ENCODE data around the gene SPAG5.
A peak's percentile ranks its signal among the peaks of the same experiment; 100 is the strongest.

The SPAG5 gene

DNA sequence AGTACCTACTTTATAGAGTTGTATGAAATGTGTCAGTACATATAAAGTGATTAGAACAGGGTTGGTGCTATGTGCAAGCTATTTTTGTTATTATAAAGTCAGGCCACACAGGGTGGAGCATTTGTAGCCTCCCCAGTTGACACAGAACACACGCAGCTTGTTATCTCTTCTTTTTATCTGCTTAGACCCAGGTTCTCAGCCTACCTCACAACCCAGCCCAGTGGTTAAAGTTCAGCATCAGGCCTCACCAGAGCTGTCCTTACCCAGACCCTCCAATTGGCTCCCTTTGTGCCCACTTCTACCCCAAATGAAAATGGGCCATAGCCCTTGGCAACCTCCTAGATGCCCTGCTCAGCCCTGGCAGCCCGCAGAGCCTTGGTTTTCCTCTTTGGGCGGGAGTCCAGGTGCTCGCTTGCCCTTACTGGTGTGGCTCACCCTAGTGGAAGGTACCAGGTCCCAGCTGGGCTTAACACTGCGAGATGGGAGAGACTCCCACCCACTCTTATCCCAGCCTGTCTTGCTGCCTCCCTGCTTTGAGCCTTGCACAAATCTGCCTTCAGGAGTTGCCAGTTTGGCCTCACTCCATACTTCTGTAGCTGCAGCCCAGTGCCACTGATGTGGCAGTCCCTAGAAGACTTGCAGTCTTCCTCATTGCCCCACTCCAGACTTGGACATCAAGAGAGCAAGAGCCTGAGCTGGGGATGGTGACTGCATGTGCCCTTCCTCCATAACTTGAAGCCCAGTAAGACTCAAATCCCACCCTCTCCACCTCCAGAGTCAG is 26.4 kb downstream of the SPAG5 start:
- peak overlapping the region; percentile 95 for H3K4me3 ChIP-seq (ENCODE audit: low read depth, low read length)
- DNase-seq (ENCODE audit: low read depth): no peak
- TF ChIP-seq, protein P1, sequence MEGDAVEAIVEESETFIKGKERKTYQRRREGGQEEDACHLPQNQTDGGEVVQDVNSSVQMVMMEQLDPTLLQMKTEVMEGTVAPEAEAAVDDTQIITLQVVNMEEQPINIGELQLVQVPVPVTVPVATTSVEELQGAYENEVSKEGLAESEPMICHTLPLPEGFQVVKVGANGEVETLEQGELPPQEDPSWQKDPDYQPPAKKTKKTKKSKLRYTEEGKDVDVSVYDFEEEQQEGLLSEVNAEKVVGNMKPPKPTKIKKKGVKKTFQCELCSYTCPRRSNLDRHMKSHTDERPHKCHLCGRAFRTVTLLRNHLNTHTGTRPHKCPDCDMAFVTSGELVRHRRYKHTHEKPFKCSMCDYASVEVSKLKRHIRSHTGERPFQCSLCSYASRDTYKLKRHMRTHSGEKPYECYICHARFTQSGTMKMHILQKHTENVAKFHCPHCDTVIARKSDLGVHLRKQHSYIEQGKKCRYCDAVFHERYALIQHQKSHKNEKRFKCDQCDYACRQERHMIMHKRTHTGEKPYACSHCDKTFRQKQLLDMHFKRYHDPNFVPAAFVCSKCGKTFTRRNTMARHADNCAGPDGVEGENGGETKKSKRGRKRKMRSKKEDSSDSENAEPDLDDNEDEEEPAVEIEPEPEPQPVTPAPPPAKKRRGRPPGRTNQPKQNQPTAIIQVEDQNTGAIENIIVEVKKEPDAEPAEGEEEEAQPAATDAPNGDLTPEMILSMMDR (IDR thresholded peaks at IDR 0.05; ENCODE audit: control insufficient read depth, extremely low read depth, insufficient read depth): no peak

DNA sequence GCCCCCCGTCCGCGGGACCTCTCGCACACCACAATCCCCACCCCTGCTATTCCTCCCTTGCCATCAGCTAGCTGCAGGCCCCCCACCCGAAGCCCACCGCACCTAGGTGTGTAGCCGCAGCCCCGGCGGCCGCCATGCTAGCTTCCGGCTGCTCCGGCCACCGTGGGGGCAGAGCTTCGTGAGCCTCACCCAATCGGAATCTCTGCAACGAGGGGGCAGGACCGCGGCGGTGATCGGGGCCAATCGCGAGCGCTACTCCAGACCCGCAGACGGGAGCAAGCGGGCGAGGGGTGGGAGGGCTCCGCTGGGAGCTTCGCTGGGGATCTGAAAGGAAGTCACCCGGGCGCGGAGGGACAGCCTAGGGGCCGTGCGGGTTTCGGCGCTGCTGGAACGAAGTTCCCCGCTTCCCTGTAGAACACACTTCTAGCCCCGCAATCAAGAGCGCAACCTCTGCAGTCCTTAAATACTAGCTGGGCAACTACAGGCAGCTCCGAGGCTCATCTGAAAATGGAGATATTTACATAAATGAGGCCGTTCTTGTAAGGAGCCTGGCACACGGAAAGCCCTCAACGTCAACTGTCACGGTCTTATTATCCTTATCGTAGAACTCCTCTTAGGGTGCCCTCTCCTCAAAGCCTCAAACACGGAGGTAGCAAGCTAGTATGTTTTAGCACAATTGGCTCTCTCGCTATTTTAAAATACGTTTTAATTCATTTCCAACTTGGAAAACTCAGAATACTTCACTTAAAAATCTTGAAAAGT is 27.3 kb downstream of the SPAG5 start, which contains the start of gene PIGS:
TSS of gene PIGS (minus strand) at position 164 of the 762 bp plus-strand sequence. CDS start at position 136, 28 bp downstream.
- DNase-seq (ENCODE audit: low read depth): peak; percentile 82
- H3K4me3 ChIP-seq (ENCODE audit: low read depth, low read length): peak within 1 kb of the TSS; percentile 95
- TF ChIP-seq, protein P1 (IDR thresholded peaks at IDR 0.05; ENCODE audit: control insufficient read depth, extremely low read depth, insufficient read depth): no peak

DNA sequence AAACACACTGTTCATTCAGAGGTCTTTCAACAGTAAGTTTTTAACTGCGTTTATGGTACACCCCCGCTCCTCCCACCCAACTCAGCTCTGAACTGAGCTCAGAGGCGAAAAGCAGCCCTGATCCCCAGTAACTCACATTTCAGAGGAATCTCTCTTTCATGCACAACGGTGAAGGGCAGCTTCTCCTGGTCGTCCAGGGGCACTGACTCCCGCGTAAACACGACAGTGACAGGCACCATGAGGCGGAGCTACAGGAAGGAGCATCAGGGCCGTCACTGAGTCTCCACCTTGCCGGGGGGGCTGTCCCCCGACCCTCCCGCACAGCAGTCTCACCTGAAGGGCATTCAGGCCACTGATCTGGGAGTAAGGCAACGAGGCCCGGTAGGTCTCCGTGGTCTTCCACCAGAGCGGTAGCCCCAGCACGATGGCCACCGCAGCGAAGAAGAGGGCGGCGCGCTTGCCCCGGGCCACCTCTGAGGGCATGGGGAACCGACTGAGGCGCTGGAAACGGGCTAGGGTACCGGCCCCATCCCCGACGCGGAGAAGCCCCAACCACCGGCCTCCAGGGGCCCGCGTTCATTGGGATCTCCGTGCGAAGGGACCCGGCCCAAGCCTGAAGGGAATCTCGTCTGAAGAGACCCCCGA is 28.0 kb downstream of the SPAG5 start:
- DNase-seq (ENCODE audit: low read depth): no peak
- peak overlapping the region; percentile 95 for H3K4me3 ChIP-seq (ENCODE audit: low read depth, low read length)
- TF ChIP-seq, protein P1 (IDR thresholded peaks at IDR 0.05; ENCODE audit: control insufficient read depth, extremely low read depth, insufficient read depth): no peak

DNA sequence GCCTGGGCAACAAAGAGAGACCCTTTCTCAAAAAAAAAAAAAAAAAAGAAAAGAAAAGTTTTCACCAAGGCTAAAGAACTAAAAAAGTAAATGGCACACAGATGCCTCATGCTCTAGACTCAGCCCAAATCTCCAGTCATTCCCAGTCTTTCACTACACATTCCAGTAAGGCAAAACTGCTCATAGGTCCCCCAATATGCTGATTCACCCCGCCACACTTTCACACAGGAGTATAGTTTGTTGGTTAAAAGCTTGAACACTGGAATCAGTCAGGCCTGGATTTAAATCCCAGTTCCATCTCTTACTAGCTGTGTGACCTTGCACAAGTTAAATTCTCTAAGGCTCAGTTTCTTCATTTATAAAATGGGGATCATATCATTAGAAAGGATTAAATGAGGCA is 29.4 kb downstream of the SPAG5 start:
- TF ChIP-seq, protein P1 (IDR thresholded peaks at IDR 0.05; ENCODE audit: control insufficient read depth, extremely low read depth, insufficient read depth): no peak
- peak overlapping the region; percentile 95 for H3K4me3 ChIP-seq (ENCODE audit: low read depth, low read length)
- DNase-seq (ENCODE audit: low read depth): no peak

DNA sequence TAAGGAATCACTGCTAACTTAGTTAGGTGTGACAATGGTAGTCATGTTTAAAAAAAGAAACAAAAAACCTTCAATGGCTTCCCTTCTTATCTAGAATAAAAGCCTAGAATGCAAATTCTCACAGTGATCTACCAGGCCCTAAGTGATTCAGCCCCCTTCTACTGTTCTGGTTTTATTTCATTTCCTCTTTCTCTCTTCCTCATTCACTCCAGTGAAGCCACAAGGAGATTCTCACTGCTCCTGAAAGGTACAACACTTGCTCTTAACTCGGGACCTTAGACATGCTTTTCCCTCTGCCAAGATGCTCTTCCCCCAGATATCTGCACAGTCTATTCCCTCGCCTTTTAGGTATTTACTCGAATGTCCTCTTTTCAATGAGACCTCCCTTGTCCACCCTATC is 31.2 kb downstream of the SPAG5 start:
- no peak for DNase-seq (ENCODE audit: low read depth)
- TF ChIP-seq, protein P1 (IDR thresholded peaks at IDR 0.05; ENCODE audit: control insufficient read depth, extremely low read depth, insufficient read depth): no peak
- H3K4me3 ChIP-seq (ENCODE audit: low read depth, low read length): no peak overlapping the region

DNA sequence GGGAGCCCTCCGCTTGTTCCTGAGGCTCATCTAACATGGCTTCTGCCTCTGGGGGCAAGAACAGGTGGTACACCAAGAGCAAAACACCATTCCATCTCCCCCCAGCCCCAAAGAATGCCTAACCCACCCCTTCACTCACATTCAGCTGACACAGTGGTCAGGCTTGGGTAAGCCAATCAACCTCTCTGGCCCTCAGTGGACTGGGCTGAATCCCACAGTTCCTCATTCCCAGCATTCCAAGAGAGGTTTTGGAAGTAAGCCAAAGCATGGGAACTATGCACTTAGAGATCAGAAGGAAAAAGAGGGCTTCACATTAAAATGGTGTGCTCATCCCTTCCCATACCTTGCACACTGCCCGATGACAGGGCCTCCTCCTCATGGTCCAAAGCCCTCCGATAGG is 35.4 kb downstream of the SPAG5 start:
- DNase-seq (ENCODE audit: low read depth): no peak
- no peak overlapping the region for H3K4me3 ChIP-seq (ENCODE audit: low read depth, low read length)
- TF ChIP-seq, protein P1 (IDR thresholded peaks at IDR 0.05; ENCODE audit: control insufficient read depth, extremely low read depth, insufficient read depth): no peak

Measured in LNCaP clone FGC (cell line).